ENCODE measurements around the gene ARHGAP40. TPM values are rescaled to one million over a fixed set of nuclear protein-coding genes. Genes with fewer than 3 reads are reported as not detected.

ARHGAP40 gene
- total and polyA plus RNA-seq, 2 of the 13 experiments (the other 11 are each of a cell fraction or from before 2014, with no cell fraction given), result 0.75 to 2.1 TPM

DNA sequence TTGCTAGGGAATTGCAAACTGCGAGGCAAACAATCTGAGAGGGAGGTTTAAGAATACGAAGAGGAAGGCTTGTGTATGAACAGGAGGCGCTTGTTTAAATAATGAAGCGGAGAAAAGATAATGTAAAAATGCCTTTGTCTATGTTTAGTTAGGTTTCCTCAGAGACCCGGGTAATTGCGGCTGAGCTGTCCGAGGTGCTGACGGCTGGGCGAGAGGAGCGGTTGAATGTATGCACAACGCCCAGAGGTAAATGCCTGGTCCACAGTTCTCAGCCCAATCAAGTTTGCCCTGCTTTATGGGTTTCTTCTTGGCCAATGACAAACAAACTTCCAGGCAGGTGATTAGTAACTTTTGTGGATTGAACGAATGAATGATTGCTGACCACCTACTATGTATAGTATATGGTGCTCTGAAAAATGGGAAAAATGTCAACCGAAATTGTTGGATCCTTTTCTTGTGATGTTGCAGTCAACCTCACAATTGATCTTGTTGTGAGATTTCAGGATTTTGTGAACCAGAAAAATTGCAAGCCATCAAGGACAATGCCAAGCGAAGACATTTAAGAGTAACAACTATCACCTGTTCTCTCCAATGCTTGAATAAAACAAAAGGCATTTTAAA, 84.4 kb downstream of the ARHGAP40 start (continued):
- 0 out of 2 replicates have a peak, but pooled peaks have one; percentile 88 for TF ChIP-seq ZNF75D (CRISPR knock-in tag; IDR thresholded peaks at IDR 0.05; ENCODE audit: borderline replicate concordance)
- TF ChIP-seq, protein P1, sequence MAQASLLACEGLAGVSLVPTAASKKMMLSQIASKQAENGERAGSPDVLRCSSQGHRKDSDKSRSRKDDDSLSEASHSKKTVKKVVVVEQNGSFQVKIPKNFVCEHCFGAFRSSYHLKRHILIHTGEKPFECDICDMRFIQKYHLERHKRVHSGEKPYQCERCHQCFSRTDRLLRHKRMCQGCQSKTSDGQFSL (CRISPR knock-in tag; IDR thresholded peaks at IDR 0.05), result peak; percentile 56; the same call in 1 of the 2 replicates
- TF ChIP-seq, protein P2, sequence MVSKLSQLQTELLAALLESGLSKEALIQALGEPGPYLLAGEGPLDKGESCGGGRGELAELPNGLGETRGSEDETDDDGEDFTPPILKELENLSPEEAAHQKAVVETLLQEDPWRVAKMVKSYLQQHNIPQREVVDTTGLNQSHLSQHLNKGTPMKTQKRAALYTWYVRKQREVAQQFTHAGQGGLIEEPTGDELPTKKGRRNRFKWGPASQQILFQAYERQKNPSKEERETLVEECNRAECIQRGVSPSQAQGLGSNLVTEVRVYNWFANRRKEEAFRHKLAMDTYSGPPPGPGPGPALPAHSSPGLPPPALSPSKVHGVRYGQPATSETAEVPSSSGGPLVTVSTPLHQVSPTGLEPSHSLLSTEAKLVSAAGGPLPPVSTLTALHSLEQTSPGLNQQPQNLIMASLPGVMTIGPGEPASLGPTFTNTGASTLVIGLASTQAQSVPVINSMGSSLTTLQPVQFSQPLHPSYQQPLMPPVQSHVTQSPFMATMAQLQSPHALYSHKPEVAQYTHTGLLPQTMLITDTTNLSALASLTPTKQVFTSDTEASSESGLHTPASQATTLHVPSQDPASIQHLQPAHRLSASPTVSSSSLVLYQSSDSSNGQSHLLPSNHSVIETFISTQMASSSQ (IDR thresholded peaks at IDR 0.05; ENCODE audit: low read depth), result no peak
- TF ChIP-seq, protein P2 (CRISPR knock-in tag; IDR thresholded peaks at IDR 0.05; ENCODE audit: borderline replicate concordance), result no peak
- TF ChIP-seq, protein P3, sequence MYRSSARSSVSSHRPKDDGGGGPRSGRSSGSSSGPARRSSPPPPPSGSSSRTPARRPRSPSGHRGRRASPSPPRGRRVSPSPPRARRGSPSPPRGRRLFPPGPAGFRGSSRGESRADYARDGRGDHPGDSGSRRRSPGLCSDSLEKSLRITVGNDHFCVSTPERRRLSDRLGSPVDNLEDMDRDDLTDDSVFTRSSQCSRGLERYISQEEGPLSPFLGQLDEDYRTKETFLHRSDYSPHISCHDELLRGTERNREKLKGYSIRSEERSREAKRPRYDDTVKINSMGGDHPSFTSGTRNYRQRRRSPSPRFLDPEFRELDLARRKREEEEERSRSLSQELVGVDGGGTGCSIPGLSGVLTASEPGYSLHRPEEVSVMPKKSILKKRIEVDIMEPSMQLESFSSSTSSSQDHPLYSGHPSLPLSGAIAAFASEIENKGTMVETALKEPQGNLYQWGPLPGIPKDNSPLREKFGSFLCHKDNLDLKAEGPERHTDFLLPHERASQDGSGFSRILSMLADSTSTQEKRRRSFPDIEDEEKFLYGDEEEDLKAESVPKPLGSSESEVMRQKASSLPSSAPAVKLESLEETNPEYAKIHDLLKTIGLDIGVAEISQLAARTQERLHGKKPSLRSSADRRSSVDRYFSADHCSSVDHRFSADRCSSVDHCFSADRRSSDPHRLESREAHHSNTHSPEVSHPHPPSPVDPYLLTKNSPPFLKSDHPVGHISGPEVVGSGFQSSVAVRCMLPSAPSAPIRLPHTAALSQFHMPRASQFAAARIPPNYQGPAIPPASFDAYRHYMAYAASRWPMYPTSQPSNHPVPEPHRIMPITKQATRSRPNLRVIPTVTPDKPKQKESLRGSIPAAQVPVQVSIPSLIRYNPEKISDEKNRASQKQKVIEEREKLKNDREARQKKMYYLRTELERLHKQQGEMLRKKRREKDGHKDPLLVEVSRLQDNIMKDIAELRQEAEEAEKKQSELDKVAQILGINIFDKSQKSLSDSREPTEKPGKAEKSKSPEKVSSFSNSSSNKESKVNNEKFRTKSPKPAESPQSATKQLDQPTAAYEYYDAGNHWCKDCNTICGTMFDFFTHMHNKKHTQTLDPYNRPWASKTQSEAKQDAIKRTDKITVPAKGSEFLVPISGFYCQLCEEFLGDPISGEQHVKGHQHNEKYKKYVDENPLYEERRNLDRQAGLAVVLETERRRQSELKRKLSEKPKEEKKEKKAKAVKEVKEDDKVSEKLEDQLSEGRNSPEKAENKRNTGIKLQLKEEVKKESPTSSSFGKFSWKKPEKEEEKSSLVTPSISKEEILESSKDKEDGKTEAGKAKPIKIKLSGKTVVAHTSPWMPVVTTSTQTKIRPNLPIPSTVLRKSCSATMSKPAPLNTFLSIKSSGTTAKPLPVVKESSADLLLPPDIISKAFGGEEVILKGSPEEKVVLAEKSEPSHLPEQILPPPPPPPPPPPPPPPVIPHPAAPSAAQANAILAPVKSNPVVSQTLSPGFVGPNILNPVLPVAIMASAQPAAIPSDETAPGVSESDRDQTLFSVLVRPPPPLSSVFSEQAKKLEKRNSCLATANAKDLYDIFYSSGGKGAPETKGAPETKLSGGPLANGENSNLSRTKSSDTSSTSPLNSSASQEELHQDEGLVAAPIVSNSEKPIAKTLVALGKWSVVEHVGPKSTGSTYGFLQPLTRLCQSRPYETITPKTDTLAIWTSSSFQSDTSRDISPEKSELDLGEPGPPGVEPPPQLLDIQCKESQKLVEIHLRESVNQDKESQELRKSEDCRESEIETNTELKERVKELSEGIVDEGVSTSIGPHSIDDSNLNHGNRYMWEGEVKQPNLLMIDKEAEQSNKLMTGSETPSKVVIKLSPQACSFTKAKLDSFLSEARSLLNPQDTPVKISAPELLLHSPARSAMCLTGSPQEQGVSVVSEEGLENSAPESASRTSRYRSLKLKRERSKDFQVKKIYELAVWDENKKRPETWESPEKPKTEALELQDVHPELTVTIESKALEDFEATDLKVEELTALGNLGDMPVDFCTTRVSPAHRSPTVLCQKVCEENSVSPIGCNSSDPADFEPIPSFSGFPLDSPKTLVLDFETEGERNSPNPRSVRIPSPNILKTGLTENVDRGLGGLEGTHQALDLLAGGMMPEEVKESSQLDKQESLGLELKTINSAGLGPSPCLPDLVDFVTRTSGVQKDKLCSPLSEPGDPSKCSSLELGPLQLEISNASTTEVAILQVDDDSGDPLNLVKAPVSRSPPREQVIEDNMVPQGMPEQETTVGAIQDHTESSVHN (CRISPR knock-in tag; IDR thresholded peaks at IDR 0.05), result peak; percentile 71; the same call in 1 of the 2 replicates
- TF ChIP-seq, protein P4, sequence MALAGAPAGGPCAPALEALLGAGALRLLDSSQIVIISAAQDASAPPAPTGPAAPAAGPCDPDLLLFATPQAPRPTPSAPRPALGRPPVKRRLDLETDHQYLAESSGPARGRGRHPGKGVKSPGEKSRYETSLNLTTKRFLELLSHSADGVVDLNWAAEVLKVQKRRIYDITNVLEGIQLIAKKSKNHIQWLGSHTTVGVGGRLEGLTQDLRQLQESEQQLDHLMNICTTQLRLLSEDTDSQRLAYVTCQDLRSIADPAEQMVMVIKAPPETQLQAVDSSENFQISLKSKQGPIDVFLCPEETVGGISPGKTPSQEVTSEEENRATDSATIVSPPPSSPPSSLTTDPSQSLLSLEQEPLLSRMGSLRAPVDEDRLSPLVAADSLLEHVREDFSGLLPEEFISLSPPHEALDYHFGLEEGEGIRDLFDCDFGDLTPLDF (CRISPR knock-in tag; IDR thresholded peaks at IDR 0.05), result peak; percentile 86
- TF ChIP-seq, protein P5, sequence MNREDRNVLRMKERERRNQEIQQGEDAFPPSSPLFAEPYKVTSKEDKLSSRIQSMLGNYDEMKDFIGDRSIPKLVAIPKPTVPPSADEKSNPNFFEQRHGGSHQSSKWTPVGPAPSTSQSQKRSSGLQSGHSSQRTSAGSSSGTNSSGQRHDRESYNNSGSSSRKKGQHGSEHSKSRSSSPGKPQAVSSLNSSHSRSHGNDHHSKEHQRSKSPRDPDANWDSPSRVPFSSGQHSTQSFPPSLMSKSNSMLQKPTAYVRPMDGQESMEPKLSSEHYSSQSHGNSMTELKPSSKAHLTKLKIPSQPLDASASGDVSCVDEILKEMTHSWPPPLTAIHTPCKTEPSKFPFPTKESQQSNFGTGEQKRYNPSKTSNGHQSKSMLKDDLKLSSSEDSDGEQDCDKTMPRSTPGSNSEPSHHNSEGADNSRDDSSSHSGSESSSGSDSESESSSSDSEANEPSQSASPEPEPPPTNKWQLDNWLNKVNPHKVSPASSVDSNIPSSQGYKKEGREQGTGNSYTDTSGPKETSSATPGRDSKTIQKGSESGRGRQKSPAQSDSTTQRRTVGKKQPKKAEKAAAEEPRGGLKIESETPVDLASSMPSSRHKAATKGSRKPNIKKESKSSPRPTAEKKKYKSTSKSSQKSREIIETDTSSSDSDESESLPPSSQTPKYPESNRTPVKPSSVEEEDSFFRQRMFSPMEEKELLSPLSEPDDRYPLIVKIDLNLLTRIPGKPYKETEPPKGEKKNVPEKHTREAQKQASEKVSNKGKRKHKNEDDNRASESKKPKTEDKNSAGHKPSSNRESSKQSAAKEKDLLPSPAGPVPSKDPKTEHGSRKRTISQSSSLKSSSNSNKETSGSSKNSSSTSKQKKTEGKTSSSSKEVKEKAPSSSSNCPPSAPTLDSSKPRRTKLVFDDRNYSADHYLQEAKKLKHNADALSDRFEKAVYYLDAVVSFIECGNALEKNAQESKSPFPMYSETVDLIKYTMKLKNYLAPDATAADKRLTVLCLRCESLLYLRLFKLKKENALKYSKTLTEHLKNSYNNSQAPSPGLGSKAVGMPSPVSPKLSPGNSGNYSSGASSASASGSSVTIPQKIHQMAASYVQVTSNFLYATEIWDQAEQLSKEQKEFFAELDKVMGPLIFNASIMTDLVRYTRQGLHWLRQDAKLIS (CRISPR knock-in tag; IDR thresholded peaks at IDR 0.05), result no peak
